ENCODE data around the gene PRKCA.

DNA sequence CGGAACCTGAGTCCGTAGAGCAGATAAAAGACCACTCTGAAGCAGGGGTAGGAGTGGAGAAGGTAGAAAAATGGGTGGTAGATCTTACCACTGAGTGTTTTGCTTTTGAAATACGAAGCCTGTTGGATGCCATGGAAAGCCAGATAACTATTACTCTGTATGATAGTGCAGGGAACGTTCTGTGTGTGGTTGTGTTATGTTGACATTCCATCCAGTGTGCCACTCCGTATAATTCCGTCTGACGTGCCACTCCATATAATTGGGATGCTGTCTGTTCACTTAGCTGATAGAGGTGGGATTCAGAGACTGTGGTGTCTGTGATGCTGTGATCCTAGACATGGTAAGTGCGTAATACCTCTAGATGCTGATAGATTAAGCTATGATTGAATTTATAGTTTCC lies 269.3 kb downstream of the PRKCA start:
- TF ChIP-seq, protein P1, sequence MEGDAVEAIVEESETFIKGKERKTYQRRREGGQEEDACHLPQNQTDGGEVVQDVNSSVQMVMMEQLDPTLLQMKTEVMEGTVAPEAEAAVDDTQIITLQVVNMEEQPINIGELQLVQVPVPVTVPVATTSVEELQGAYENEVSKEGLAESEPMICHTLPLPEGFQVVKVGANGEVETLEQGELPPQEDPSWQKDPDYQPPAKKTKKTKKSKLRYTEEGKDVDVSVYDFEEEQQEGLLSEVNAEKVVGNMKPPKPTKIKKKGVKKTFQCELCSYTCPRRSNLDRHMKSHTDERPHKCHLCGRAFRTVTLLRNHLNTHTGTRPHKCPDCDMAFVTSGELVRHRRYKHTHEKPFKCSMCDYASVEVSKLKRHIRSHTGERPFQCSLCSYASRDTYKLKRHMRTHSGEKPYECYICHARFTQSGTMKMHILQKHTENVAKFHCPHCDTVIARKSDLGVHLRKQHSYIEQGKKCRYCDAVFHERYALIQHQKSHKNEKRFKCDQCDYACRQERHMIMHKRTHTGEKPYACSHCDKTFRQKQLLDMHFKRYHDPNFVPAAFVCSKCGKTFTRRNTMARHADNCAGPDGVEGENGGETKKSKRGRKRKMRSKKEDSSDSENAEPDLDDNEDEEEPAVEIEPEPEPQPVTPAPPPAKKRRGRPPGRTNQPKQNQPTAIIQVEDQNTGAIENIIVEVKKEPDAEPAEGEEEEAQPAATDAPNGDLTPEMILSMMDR (IDR thresholded peaks at IDR 0.05; ENCODE audit: low read depth, low read length): no peak
- no peak for TF ChIP-seq EZH2phosphoT487 (IDR thresholded peaks at IDR 0.05; ENCODE audit: low read depth)
